GM19468 (cell line): ENCODE data around the gene PTPRCAP.
"Not testable (repeated sequence)": the region's sequence is repeated elsewhere in the genome, so short reads cannot be mapped to it uniquely, and the experiment has no call there.

Source experiments
- ATAC-seq: cut with Tn5 transposase; IDR thresholded peaks from one replicate; pipeline ENCODE4 v1.9.1; 2021; ENCODE audit warnings: mild to moderate bottlenecking, moderate library complexity, moderate number of reproducible peaks; ENCODE audit not compliant: unreplicated experiment; ENCODE audit errors: extremely low read depth

The PTPRCAP gene

DNA sequence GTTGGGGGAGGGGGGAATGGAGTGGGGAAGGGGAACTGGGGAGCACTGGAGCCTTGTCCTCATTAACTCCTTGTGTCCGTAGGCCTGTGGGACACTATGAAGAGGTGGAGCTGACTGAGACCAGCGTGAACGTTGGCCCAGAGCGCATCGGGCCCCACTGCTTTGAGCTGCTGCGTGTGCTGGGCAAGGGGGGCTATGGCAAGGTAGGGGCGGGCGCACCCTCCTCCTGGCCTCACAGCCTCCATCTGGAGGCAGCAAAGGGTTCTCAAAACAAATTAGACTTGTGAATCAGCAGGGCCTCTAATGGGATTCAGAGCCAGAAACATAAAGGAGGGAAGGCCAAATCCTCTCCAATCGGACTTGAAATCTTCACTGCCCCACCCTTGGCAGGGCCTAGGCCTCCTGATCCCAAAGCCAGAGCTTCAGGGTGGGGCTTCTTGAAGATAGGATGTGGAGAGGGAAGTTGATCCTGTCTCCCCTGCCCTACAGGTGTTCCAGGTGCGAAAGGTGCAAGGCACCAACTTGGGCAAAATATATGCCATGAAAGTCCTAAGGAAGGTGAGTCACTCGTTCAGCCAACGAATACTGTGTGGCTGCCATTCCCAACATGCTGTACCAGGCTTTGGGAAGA, 8.3 kb downstream of the PTPRCAP start:
- no peak for ATAC-seq

DNA sequence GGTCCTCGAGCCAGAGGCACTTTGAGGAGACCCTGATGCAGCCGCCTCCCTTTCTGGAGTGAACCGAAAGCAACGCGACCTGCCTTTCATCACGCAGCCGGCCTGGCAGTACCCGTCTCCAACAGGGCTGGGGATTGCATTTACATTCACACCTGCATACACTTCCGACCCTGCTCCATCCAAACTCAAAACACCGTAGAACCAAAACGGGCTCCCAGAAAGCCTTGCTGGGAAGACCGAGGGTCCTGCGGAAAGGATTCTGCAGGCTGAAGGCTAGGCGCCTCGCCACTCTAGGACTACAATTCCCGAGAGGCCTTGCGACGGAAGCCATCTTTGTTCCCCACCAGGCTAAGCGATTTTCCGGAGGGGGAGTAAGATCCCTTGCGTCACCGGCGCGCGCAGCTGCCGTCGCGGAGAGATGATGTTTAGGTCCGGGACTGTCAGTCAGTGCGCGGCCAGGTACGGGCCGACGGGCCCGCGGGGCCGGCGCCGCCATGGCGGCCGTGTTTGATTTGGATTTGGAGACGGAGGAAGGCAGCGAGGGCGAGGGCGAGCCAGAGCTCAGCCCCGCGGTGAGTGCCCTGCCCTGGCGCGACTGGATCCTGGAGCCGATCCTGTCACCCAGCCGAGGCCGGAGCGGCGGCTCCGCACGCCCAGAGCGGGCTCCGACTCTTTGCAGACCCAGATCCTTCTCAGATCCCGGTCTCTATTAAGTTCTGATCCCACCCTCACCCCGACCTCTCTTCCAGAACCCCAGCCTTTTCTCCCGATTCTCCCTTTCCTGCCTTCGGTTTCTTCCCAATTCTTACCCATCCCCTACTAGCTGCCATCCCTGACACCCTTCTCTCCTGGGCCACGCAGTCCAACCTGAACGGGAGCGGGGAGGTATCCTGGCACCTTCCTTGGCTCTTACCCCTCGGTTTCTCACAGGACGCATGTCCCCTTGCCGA, 9.2 kb downstream of the PTPRCAP start, which contains the start of gene RPS6KB2:
RPS6KB2 (plus strand) TSS at position 443 of the 950 bp plus-strand sequence; CDS start at position 495, 52 bp downstream.
- peak; percentile 74 for ATAC-seq

DNA sequence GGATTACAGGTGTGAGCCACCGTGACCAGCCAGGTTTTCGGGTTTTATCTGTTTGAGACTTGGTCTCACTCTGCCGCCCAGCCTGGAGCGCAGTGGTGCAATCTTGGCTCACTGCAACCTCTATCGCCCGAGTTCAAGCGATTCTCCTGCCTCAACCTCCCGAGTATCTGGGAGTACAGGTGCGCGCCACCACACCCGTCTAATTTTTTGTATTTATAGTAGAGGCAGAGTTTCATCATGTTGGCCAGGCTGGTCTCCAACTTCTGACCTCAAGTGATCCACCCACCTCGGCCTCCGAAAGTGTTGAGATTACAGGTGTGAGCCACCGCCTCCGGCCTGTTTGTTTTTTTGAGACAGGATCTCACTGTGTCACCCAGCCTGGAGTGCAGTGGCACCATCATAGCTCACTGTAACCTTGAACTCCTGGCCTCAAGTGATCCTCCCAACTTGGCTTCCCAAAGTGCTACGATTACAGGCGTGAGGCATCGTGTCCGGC, 10.1 kb downstream of the PTPRCAP start:
- not testable (repeated sequence) for ATAC-seq

DNA sequence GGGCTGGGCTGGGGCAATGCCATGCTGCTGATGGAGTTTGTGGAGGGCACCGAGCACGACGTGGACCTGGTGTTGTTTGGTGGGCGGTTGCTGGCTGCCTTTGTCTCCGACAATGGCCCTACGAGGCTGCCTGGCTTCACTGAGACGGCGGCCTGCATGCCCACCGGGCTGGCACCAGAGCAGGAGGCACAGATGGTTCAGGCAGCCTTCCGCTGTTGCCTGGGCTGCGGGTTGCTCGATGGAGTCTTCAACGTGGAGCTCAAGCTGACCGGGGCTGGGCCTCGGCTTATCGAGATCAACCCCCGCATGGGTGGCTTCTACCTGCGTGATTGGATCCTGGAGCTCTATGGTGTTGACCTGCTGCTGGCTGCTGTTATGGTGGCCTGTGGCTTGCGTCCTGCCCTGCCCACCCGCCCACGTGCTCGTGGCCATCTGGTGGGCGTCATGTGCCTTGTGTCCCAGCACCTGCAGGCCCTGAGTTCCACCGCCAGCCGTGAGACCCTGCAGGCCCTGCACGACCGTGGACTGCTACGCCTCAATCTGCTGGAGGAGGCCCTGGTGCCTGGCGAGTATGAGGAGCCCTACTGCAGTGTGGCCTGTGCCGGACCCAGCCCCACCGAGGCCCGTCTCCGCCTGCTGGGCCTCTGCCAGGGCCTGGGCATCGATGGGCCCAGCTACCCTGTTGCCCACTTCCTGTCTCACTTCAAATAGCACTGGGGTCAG, 13.4 kb downstream of the PTPRCAP start:
- no peak for ATAC-seq

DNA sequence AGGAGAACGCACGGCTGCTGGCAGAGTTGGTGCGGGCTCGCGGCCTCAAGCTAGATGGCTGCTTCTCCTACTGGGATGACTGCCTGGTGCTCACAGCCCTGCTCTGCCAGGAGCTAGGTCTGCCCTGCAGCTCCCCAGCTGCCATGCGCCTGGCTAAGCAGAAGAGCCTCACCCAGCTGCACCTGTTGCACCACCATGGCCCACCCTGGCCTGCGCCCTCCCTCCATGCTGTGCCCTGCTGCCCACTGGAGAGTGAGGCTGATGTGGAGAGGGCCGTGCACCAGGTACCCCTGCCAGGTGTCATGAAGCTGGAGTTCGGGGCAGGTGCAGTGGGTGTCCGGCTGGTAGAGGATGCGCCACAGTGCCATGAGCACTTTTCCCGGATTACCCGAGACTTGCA, 14.0 kb downstream of the PTPRCAP start:
- ATAC-seq, result no peak

DNA sequence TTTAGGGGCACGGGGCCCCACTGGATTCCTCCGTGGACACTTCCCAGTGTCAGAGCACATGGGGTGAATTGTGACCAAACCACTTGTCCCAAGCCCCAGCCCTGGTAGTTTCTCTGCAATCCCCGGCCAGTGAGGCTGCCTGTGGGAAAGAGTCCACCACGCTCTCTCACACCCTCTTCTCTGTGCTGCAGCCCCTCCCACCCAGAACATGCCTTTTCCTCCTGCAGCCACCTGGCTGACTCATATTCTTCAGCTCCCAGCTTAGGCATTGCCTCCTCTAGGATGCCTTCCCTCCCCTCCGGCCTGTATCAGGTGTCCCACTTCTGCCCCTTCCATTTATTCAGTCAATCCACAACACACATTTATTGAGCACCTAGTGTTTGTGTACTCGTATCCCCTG, 14.6 kb downstream of the PTPRCAP start:
- ATAC-seq, result no peak

DNA sequence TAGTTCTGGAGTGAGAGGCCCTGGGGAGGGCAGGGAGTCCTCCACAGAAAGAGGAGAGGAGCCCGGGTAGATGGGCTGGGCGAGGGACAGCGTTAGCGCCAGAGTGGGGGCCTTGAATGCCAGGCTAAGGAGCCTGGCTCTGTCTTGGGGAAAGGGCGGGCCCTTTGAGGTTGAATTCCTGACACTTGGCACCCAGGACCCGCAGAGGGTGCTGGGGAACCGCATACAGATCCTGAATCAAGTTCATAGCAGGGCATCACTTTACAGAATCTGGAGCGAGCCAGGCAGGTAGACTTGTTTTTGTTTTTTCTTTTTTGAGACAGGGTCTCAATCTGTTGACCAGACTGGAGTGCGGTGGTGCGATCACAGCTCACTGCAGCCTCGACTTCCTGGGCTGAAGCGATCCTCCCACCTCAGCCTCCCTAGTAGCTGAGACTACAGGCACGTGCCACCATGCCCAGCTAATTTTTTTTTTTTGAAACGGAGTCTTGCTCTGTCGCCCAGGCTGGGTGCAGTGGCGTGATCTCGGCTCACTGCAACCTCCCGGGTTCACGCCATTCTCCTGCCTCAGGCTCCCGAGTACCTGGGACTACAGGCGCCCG, 16.0 kb downstream of the PTPRCAP start:
- no peak for ATAC-seq

DNA sequence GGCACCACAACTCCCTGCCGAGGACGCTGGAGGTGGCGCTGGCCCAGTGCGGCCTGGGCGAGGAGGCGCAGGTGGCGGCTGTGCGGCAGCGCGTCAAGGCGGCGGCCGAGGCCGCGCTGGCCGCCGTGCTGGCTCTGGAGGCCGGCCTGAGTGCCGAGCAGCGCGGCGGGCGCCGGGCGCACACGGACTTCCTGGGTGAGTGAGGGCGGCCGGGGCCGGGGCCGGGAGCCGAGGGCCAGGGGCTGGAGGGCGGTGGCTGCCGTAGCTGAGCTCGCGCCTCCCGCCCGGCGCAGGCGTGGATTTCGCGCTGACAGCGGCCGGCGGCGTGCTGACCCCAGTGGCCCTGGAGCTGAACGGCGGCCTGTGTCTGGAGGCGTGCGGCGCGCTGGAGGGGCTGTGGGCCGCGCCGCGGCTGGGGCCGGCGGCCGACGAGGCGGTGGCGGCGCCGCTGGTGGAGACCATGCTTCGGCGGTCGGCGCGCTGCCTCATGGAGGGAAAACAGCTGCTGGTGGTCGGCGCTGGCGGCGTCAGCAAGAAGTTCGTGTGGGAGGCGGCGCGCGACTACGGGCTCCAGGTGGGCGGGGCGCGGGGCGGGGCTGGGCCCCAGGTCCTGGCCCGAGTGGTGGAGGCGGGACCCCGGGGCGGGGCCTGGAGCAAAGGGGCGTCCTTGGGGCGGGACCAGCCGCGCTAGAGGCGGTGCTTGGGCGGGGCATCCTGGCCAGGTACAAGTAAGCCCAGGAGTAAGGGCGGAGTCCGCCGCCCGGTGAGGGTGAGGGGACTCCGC, 16.6 kb downstream of the PTPRCAP start:
- peak; percentile 62 for ATAC-seq

DNA sequence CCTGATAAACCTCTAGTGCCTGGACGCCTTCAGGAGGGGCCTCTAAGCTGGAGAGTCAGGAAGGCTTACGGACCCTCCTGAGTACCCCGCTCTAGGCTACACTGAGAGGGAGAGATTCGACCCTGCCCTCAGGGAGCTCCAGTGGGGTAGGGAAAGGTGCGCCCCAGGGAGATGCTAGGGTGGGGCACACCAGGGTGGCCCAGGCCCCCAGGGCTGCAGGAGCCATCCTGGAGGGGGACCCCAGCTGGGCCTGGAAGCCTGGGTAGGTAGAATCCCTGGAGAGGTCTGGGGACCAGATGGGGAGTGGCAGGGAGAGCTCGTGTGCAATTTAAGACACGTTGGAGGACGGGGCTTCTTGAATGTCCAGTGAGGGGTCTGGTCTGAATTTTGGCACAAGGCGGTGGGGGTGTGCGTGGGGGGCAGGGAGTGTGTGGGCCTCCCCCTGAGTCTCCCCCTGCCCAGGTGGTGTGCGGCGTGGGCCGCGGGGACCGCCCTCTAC, 17.3 kb downstream of the PTPRCAP start:
- ATAC-seq, result no peak

DNA sequence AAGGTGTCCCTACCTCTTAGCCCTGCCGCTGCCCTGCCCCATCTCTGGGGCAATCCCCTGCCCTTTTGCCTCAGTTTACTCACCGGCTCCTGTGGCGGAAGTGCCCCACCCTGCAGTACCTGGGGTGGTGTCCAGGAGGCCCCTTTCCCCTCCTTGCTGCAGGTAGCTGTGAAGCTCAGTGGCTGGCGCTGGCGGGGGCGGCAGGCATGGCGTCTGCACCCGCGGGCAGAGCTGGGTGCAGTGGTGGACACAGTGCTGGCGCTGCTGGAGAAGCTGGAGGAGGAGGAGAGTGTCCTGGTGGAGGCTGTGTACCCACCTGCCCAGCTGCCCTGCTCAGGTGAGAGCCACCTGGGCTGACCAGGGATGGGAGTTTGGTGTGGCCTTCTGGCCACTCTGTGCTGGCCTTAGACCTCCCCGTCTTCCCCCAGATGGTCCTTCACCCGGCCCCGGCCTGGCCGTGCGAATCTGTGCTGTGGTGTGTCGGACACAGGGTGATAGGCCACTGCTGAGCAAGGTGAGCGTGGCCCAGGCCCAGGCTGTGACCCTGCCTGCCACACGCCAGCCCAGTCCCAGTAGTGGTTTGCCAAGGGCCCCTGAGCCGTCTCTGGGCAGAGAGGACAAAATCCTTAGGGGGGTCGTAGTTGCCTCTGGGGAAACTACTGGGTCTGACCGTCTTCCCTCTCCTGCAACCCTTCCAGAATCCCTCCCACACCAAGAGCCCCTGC, 18.0 kb downstream of the PTPRCAP start:
- no peak for ATAC-seq

DNA sequence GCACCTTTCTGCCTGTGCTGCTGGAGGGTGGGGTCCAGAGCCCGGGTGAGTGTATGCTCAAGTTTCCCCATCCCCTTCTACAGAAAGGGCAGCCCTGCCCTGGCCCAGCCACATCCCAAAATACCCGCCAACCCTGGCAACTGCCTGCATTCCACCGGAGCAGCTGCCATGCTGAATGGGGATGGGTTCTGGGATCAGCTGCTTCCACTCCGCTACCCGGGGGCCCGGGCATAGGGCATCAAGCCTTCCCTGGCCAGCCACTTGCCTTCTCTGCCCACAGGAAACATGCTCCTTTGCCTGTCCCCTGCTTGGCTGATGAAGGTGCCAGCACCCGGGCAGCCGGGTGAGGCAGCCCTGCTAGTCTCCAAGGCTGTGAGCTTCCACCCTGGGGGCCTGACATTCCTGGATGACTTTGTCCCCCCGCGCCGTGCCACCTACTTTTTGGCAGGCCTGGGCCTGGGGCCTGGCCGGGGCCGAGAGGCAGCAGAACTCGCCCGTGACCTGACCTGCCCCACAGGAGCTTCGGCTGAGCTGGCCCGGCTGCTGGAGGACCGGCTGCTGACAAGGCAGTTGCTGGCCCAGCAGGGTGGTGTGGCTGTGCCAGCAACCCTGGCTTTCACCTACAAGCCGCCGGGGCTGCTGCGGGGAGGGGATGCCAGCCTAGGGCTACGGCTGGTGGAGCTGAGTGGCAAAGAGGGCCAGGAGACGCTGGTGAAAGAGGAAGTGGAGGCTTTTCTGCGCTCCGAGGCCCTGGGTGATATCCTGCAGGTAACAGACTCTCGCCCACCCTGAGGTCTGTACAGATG, 18.8 kb downstream of the PTPRCAP start:
- ATAC-seq, result no peak

DNA sequence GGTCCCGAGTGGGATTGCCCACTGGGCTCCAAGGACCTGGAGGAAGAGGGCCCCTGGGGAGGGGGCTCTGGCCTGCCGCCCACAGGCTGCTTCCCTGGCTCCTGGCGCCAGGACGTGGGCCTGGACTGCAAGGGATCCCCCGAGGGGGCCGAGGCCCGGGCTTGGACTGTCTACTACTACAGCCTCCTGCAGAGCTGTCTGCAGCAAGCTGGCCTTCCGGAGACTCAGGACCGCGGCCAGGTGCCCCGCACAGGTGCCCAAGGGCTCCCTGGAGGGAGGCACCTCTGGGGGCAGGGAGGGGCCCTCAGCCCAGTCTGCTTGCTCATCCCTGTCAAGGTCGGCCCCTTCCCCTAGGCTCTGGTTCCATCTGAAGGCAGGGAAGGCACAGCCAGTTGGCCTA, 20.1 kb downstream of the PTPRCAP start:
- ATAC-seq, result no peak

DNA sequence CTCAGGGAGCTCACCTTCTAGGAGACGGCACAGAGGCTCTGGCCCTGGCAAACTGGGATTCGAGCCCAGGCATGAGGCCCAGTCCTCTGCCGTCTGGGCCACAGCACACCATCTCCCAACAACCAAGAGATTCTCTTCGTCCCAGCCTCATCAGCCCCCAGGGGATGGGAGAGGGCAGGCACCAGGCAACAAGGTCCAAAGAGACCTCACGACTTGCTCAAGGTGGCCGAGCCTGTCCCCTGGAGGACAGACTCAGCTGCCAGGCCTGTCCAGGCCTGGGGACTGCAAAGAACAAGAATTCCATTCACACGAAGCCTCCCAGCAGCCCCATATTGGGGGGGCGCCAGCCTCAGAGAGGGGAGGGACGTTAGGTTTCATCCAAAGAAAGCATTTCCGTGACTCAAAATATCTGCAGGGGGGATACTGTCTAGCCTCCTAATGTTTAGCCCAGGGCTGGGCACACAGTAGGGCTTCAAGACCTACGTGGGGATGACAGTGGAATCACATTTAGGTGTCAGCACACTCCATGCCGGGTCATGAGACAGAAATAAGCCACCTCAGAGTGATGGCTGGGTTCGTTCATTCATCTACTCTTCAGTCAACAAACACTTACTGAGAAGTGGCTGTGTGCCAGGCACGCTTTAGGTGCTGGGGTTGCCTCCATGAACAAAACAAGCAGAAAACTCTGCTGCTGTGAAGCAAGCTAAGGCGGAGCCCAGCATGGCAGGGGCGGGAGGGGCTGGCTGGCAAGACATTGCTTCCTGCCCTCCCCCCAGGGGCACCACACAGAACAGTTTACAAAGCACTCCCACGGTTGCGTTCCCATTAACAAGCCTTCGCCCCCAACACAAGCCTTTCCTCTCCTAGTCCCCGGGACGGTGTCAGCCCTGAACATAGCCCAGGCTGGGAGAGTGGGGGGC, 20.8 kb downstream of the PTPRCAP start:
- ATAC-seq, result no peak

DNA sequence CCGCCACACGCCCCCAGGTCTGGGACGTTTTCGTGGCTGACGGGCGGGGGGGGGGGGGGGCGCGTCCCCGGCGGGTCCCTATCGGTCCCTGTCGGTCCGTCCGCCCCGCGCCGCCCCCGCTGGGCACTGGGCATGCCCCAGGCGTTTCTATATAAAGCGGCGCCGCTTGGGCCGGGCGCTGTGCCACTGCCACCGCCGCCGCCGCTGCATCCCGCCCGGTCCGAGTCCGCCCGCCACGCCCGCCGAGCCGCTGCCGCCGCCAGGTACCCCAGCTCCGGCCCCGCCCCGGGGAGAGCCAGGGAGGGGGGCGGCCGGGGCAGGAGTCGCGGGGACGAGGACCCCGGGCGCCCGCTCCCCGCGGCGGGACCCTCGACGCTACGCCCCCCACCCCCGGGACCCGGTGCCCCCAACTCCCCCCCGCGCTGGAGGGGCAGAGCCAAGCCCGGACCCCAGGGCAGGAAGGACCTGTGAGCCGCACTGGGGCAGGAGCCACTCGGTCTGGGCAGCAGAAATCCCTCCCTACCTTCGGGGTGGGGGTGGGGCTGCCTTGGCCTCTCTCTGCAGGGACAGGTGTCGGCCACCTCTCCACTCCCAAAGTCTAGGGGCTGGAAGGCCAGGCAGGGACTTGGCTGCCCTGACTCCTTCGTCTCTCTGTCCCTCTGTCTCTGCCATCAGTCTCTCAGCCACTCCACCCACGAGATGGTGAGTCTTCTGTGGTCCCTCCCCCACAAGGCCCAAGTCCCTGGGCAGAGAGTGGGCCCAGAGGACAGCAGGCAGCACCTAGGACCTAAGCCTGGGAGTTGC, 21.8 kb downstream of the PTPRCAP start, which contains the start of gene CARNS1:
CARNS1 (plus strand) TSS at position 178 of the 804 bp plus-strand sequence; CDS start at position 700, 522 bp downstream.
- ATAC-seq, result no peak

DNA sequence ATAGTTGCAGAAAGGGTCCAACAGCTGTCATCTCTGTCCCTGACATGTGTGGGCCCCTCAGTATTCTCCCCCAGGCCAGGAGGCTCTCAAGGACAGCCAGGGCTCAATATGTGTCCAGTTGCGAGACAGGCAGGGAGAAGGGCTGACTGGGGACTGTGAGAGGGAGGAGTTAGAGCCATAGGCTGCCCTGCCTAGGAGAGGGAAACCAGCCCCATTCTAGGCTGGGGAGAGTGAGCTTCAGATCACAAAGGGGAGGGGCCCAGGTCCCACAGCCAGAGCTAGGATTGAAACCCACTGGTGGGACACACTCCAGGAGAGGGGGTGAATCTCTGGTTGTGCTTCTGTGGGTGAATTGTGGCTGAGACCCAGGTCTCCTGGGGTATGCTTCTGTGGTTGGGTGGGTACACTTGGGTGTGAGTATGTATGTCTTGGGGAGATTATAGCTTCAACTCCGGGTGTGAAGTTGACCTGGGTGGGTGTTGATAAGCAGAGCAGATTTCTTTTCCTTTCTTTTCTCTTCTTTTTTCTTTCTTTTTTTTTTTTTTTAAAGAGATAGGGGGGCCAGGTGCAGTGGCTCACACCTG, 24.1 kb downstream of the PTPRCAP start:
- no peak for ATAC-seq
